IMR-90 (cell line): Measurements from ENCODE around the gene DGKQ. TPM values are rescaled to one million over a fixed set of nuclear protein-coding genes. Genes with fewer than 3 reads are reported as not detected.

Source experiments
- ATAC-seq: fragments of 200-7000 bp; cut with Tn5 transposase; 2 replicates; pipeline ENCODE4 v1.9.1; 2020; ENCODE audit warnings: low read depth, mild to moderate bottlenecking, moderate library complexity
- BruUV-seq: library from RNA; stranded (reverse); fragments of 400-500 nt; replicated peaks from 2 replicates; lab custom pipeline; 2021; lab: Mats Ljungman, UMichigan
- CTCF ChIA-PET: fragments of 300-600 bp; formaldehyde crosslinking; extraction: SDS; loops from one replicate; lab custom pipeline; 2021; ENCODE audit warnings: antibody characterized with exemption; lab: Yijun Ruan, JAX
- POLR2A ChIA-PET: fragments of 300-600 bp; sonication (Branson Sonifier 250); formaldehyde crosslinking; loops from one replicate; lab custom pipeline; 2022; ENCODE audit warnings: antibody characterized with exemption; ENCODE audit not compliant: unreplicated experiment; lab: Charles Lee
- DNase-seq: peaks from one replicate; pipeline ENCODE4 v3.0.0; 2013
- H2AFZ ChIP-seq: replicated peaks from 2 replicates; pipeline ENCODE3; 2013; ENCODE audit warnings: low read length, mild to moderate bottlenecking; ENCODE audit not compliant: poor library complexity
- H2AK5ac ChIP-seq: 2 replicates; pipeline ENCODE4 v1.6.1; 2013; ENCODE audit warnings: low read depth, low read length, inconsistent platforms
- H2AK9ac ChIP-seq: replicated peaks from 2 replicates; pipeline ENCODE3; 2013; ENCODE audit warnings: mild to moderate bottlenecking, low read depth, low read length, moderate library complexity; ENCODE audit not compliant: poor library complexity
- H2BK120ac ChIP-seq: 2 replicates; pipeline ENCODE4 v1.6.1; 2013; ENCODE audit warnings: low read depth, low read length, inconsistent platforms
- H2BK15ac ChIP-seq: 3 replicates; pipeline ENCODE4 v1.6.1; 2013; ENCODE audit warnings: low read depth, low read length, inconsistent platforms
- H2BK20ac ChIP-seq: 2 replicates; pipeline ENCODE4 v1.6.1; 2013; ENCODE audit warnings: low read depth, mild to moderate bottlenecking, inconsistent platforms, low read length, moderate library complexity
- H2BK5ac ChIP-seq: 2 replicates; pipeline ENCODE4 v1.6.1; 2013; ENCODE audit warnings: mild to moderate bottlenecking, low read depth, low read length, inconsistent platforms; ENCODE audit not compliant: poor library complexity, severe bottlenecking
- H3K14ac ChIP-seq: replicated peaks from 2 replicates; pipeline ENCODE4 v1.6.1; 2013; ENCODE audit warnings: low read depth, low read length, inconsistent platforms
- H3K18ac ChIP-seq: 2 replicates; pipeline ENCODE4 v1.6.1; 2013; ENCODE audit warnings: low read depth, low read length, control low read depth
- H3K23ac ChIP-seq: 2 replicates; pipeline ENCODE4 v1.6.1; 2013; ENCODE audit warnings: low read depth, low read length, inconsistent platforms
- H3K27ac ChIP-seq: 2 replicates; pipeline ENCODE4 v1.5.1; 2013; ENCODE audit warnings: mild to moderate bottlenecking, control low read depth, low read length; ENCODE audit not compliant: insufficient read depth
- H3K27me3 ChIP-seq: 2 replicates; pipeline ENCODE4 v1.6.1; 2013; ENCODE audit warnings: low read length; ENCODE audit not compliant: control insufficient read depth, insufficient read depth
- H3K36me3 ChIP-seq: 2 replicates; pipeline ENCODE4 v1.6.1; 2013; ENCODE audit warnings: low read length, mixed read lengths; ENCODE audit not compliant: control insufficient read depth, insufficient read depth
- H3K4ac ChIP-seq: 2 replicates; pipeline ENCODE4 v1.6.1; 2013; ENCODE audit warnings: low read depth, low read length, inconsistent platforms
- H3K4me1 ChIP-seq: 2 replicates; pipeline ENCODE4 v1.6.1; 2013; ENCODE audit warnings: low read length, mixed read lengths; ENCODE audit not compliant: control insufficient read depth, insufficient read depth
- H3K4me2 ChIP-seq: 2 replicates; pipeline ENCODE4 v1.6.1; 2013; ENCODE audit warnings: low read depth, mild to moderate bottlenecking, control low read depth, low read length, moderate library complexity
- H3K4me3 ChIP-seq: 2 replicates; pipeline ENCODE4 v1.5.1; 2013; ENCODE audit warnings: low read depth, mild to moderate bottlenecking, control low read depth, low read length, moderate library complexity; ENCODE audit not compliant: insufficient read depth
- H3K56ac ChIP-seq: 2 replicates; pipeline ENCODE4 v1.6.1; 2013; ENCODE audit warnings: low read length, inconsistent platforms; ENCODE audit not compliant: insufficient read depth; ENCODE audit errors: extremely low read depth
- H3K79me1 ChIP-seq, 2 experiments: 2 replicates each; pipeline ENCODE4 v1.6.1; 2013; ENCODE audit warnings: low read length in 2 of 2, inconsistent platforms in 1 of 2, low read depth in 1 of 2
- H3K9ac ChIP-seq: 2 replicates; pipeline ENCODE4 v1.6.1; 2013; ENCODE audit warnings: low read depth, low read length, control low read depth
- H3K9me1 ChIP-seq: 2 replicates; pipeline ENCODE4 v1.6.1; 2013; ENCODE audit warnings: low read length, inconsistent platforms; ENCODE audit not compliant: insufficient read depth
- H3K9me3 ChIP-seq: 2 replicates; pipeline ENCODE4 v1.6.1; 2013; ENCODE audit warnings: low read length; ENCODE audit not compliant: control insufficient read depth, insufficient read depth
- H4K20me1 ChIP-seq: 2 replicates; pipeline ENCODE4 v1.6.1; 2013; ENCODE audit warnings: low read length, inconsistent platforms; ENCODE audit not compliant: insufficient read depth
- H4K5ac ChIP-seq: 2 replicates; pipeline ENCODE4 v1.6.1; 2013; ENCODE audit warnings: mild to moderate bottlenecking, low read depth, low read length, control low read depth
- H4K8ac ChIP-seq, 2 experiments: 2 replicates each; pipeline ENCODE4 v1.6.1; 2013; ENCODE audit warnings: low read depth in 2 of 2, low read length in 2 of 2, control low read depth in 1 of 2, inconsistent platforms in 1 of 2
- H4K91ac ChIP-seq: 2 replicates; pipeline ENCODE4 v1.6.1; 2013; ENCODE audit warnings: low read depth, low read length, inconsistent platforms; ENCODE audit not compliant: insufficient read depth
- CEBPB ChIP-seq: IDR thresholded peaks from 2 replicates; pipeline ENCODE4 v1.6.1; 2012; ENCODE audit warnings: low read depth, low read length, improper control_type of control experiment
- MXI1 ChIP-seq: IDR thresholded peaks from 2 replicates; pipeline ENCODE4 v1.6.1; 2012; ENCODE audit warnings: low read depth, mild to moderate bottlenecking, low read length, moderate library complexity, borderline replicate concordance
- RAD21 ChIP-seq: IDR thresholded peaks from 2 replicates; pipeline ENCODE4 v1.6.1; 2012; ENCODE audit warnings: low read length, improper control_type of control experiment
- RFX5 ChIP-seq: IDR thresholded peaks from 2 replicates; pipeline ENCODE4 v1.8.0; 2012; ENCODE audit warnings: low read depth, mild to moderate bottlenecking, low read length, moderate library complexity
- WGBS, 2 experiments: methylation state at CpG; one replicate each; pipeline versions ENCODE4 v1.1.5 to v1.1.7; 2013; ENCODE audit warnings: missing lambda C conversion rate in 2 of 2; ENCODE audit not compliant: insufficient read length in 1 of 2; ENCODE audit errors: extremely low coverage in 2 of 2; 5-methylcytosine and 5-hydroxymethylcytosine counted together
- dilution Hi-C: fragments of 300-500 bp; cut with HindIII; formaldehyde crosslinking; loops from one replicate; pipeline ENCODE4 v1.14.3; 2018; ENCODE audit warnings: low sequenced_read_pairs; ENCODE audit not compliant: unreplicated experiment
- in situ Hi-C: fragments of 300-500 bp; cut with MboI; formaldehyde crosslinking; loops from 3 replicates; pipeline ENCODE4 v1.14.3; 2019; ENCODE audit warnings: low sequenced_read_pairs, inconsistent platforms, mixed read lengths
- intact Hi-C: fragments of 100-400 bp; cut with micrococcal nuclease; formaldehyde crosslinking; loops from 2 replicates; pipeline ENCODE4 v1.10.0; 2022
- polyA plus RNA-seq, 3 experiments: library from polyadenylated mRNA; depleted of rRNA; stranded (reverse); fragments of >200 nt; gene quantifications; 2 replicates each; pipeline ENCODE4 v1.2.3, GENCODE V29; 2012; ENCODE audit warnings: low replicate concordance in 1 of 3
- total RNA-seq: library from RNA; depleted of rRNA; stranded (reverse); fragments of >200 nt; gene quantifications from 2 replicates; pipeline ENCODE4 v1.2.3, GENCODE V29; 2012

The DGKQ gene
- total and polyA plus RNA-seq, 2 of the 4 experiments (the other 2 are of a cell fraction) = 4.3 to 15.6 TPM

GRCh38 chr4:1008840-1009541, 35.6 kb upstream of the DGKQ start (continued):
- TF ChIP-seq MXI1 (no peak), RAD21 (no peak)

DNA sequence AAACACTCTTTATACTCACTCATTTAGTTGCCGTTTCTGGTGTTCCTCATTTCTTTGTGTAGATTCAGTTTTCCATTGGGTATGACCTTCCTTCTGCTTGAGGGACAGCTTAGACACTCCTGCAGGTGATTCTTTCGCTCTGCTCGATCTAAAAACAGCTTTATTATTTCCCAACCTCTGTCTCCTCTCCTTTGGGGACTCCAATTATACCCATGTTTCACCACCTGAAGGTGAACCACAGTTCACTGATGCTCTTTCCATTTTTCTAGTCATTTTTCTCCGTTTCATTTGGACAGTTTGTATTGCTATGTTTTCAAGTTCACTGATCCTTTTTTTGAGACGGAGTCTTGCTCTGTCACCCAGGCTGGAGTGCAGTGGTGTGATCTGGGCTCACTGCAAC, 33.5 kb upstream of the DGKQ start:
- peaks cover 6% of the 10 kb centered on the region for H4K20me1 ChIP-seq
- no peak overlapping the region for H3K4me3 ChIP-seq
- no peak overlapping the region for H4K8ac ChIP-seq
- no peak overlapping the region for H2AFZ ChIP-seq
- no peak overlapping the region for H3K9ac ChIP-seq
- peaks cover 16% of the 10 kb centered on the region for H3K4me1 ChIP-seq
- H3K56ac ChIP-seq = no peak overlapping the region
- no peak overlapping the region for H2BK20ac ChIP-seq
- no peak overlapping the region for H3K27ac ChIP-seq
- H4K5ac ChIP-seq = no peak overlapping the region
- DNase-seq (no peak), ATAC-seq (no peak)
- POLR2A ChIA-PET = no interaction called here
- no peak overlapping the region for H4K91ac ChIP-seq
- no peak overlapping the region for H2BK120ac ChIP-seq
- H2AK5ac ChIP-seq = no peak overlapping the region
- H3K18ac ChIP-seq = no peak overlapping the region
- no peak overlapping the region for H2AK9ac ChIP-seq
- no peak for TF ChIP-seq CEBPB
- no peak for TF ChIP-seq MXI1
- no peak for TF ChIP-seq RFX5
- peaks cover 3% of the 10 kb centered on the region for H3K9me3 ChIP-seq
- no peak overlapping the region for H3K23ac ChIP-seq
- no peak overlapping the region for H2BK5ac ChIP-seq
- peaks cover 45% of the 10 kb centered on the region for H3K27me3 ChIP-seq
- no peaks in the 10 kb centered on the region for H3K36me3 ChIP-seq
- no peak overlapping the region for H3K4ac ChIP-seq
- in situ Hi-C loops (no loop called here), intact Hi-C loops (no loop called here), dilution Hi-C loops (no loop called here)
- H3K4me2 ChIP-seq = no peak overlapping the region
- CTCF ChIA-PET = no interaction called here
- H3K79me1 ChIP-seq = no peaks in the 10 kb centered on the region
- WGBS, 2 experiments = no CpG with 5 or more reads among the region's 5 CpGs
- no peak overlapping the region for H2BK15ac ChIP-seq
- no TSS peak for BruUV-seq
- H3K14ac ChIP-seq = no peak overlapping the region
- H3K9me1 ChIP-seq = no peaks in the 10 kb centered on the region
